GM18907 (cell line): ENCODE results near the gene PIM3.
A peak's percentile ranks its signal among the peaks of the same experiment; 100 is the strongest.

Experiments
- ATAC-seq: cut with Tn5 transposase; IDR thresholded peaks from one replicate; pipeline ENCODE4 v1.9.1; 2021; ENCODE audit warnings: mild to moderate bottlenecking, moderate library complexity; ENCODE audit not compliant: unreplicated experiment

PIM3 gene

DNA sequence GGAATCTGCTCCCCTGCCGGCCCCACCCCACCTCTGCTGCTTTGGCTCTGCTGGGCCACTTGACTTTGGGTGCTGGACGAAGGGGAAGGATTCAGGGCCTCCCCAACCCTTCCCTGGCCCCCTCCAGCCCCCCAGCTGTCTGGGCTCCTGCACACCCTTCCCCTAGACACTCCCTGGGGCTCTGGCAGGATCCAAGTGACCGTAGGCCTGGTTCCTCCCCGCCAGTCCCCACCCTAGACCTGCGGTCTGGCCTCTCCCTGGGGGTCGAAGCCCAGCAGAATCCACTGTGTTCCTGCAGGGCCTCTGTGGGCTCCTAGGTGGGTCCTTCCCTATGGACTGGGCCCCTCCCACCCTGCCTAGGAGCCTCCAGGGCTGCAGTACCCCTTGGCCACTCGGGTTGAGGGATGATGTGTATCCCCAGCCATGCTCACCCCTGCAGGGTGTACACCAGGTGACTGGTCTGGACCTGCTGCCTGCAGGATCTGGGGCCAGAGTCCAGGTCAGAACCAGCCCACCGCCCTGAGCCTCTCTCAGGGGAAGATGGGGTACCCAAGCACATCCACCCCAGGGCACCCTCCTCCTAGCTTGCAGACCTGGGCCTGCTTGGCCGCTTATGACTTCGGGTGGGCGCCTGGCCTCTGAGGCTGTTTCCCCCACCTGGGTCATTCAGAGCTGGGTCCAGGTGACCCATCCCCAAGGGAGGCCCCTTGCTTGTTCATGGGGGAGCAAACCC, 5.6 kb downstream of the PIM3 start:
- no peak for ATAC-seq

DNA sequence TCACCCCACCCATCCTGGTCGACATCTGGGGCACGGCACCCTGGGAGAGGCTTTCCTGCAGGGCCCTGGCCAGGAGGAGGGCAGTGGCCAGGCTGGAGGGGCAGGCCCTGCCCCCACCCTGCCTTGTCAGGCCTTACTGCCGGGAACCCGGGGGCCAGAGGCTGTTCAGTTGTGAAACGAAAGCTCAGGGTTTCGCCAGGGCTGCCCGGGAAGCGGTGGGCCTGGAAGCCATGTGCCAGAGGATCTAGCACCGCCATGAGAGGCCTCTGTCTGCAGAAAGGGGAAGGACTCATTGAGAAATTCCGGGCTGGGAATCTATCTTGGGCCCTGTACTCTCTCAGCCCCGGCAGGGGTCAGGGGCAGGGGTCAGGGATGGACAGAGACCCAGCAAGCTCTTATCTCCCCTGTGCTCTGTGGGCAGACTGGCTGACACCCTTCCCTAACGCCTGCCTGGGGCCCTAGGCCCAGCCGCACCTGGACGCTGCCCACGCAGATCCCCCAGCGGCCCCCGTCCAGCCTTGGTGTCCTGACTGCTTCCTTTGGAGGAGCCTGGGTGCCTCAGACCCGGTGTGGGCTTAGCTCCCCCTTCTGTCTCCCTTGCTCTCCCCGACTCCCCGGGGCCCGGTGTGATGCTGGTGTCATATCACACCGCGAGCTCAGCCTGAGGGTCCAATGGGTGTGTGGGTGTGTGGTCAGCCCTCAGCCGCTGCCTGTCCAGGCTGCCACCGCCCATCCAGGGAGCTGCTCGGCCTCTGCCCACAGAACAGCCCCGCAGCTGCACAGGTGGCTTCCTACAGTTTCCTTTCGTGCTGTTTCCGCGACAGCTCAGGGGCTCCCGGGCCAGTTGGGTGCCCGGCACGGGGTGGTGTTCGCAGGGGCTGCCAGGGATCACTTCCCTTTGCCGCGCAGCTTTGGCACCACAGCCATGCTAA, 6.5 kb downstream of the PIM3 start:
- no peak for ATAC-seq

DNA sequence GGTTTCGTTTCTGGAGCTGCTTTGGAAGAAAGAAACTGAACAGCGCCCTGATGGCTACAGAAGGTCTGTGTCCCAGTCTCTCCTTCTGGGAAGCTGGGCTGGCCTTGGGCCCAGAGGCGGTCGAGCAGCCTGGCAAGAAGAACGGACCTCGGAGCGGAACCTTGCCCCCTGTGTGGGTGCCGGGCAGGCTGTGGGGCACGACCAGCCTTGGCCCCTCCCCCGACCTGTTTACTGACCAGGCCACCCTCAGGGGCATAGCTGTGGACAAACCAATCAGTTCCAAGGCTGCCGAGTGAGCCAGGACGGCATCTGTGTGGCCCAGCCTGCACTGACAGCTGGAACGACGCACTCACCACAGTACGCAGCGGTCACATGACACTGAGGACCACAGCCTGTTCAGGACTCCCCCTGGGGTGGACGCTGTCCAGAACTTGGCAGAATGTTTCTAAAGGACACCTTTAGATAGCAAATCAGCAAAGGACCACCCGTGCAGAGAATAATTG, 7.2 kb downstream of the PIM3 start:
- ATAC-seq, result no peak

DNA sequence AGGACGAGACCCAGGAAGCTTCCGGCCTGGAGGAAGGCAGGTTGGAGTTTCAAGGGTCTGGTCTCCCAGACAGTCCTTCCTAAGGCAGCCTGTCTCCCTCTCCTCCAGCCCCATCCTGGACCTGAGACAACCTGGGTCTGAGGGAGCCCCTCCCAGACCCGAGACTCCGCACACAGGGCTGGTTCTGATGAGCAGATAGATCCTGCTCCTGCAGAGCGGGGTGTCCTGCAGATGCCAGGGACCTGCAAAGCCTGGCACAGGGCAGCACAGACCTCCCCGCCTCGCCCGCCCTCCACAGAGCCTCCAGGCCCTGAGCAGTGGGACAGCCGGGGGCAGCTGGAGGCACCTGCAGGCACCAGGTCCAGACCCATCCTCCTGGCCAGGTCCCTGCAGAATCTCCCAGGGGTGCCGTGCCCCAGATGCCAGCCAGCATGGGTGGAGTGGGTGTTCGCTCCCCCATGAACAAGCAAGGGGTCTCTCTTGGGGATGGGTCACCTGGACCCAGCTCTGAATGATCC, 7.8 kb downstream of the PIM3 start:
- no peak for ATAC-seq

DNA sequence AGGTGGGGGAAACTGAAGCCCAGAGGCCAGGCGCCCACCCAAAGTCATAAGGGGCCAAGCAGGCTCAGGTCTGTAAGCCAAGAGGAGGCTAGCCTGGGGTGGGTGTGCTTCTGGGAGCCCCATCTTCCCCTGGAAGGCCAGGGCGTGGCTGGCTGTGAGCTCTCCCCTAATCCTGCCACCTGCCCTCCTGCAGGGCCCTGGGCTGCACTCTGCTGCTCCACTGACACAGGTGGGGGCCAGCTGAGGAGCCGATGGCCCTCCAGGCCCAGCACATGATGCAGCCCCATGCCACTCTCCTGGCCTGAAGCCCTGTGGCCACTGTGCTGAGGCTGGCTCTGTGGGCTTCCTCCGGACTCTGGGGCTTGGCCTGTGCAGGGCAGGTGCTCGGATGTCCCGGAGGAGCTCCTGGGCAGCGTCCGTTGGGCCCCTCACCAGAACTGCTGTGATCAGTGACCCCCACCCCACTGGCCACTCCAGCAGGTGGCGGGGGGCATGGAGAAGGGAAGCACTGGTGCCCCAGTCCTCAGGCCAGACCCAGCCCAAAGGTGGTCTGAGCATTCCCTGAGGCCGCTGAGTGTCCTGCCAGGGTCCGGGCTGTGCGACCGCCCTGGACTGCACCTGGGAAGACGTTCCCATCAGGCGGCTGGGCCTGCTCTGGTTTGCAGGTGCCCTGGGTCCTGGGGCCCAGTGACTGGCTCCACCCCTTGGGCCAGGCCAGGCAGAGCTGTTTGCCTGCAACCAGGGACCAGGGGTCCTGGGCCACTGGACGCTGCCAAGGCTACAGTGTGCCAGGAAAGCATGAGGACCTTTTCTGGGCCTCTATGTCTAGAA, 8.5 kb downstream of the PIM3 start:
- ATAC-seq, result no peak

DNA sequence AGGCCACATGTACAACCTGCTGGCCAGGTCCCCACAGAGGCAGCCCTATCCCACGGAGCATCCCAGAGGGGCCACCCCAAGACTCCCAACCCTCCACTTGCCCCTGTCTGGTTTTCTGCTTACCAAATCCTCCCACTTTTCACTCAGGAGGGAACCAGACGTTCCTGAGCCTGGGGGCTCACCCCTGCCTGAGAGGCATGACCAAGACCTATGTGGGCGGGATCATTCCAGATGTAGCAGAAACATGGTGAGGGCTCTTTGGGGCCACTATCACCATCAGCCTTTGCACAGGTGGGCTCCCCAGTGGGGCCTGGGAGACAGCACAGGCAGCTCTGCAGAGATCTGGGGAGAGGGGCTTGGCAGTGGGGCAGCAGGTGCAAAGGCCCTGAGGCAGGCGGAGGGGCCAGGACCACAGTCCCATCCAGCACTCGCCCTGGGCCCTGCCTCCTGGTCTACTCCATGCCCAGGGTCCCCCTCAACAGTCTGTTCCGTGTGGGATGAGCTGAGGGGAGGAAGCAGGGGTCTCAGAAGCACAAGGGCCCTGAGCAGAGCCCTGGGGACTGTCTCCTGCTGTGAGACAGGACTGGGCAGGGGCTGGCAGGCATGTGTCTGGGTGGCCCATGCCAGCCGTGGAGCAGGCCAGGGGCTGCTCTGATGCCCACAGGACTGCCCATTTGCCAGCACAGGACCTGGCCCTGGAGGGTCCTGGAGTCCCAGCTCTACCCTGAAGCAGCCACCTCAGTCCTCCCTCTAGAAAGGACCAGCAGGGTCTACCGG, 9.4 kb downstream of the PIM3 start:
- peak; percentile 6 for ATAC-seq

DNA sequence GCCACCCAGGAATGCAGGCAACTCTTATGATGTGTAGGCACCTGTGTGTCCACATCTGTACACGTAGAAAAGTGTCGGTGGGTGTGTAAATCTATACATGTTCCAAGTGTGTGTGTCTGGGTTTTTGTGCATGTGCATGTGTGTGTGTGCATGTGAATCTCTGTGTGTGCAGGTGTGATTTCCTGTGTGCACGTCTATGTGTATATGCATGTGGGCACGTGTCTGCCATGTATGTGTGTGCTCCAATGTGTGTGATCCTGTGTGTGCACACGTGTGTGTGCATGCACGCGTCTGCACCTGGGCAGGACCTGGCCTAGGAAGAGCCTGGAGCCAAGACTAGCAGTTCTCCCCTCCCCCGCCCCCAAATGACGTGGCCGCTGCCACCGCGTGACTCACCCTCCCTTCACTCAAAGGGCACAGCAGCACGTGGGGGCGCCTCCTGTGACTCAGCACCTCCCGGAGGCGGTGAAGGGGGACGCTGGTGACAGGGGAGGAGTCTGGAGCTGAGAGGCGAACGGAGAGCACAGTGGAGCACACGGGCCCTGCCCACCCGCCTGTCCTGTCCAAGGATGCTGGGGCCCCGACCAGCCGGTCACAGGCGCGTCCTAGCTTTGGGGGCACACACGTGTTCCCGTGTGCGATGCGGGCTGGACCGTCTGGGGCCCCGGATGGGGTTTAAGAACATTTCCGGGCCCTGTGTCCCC, 10.1 kb downstream of the PIM3 start:
- ATAC-seq, result peak; percentile 57

DNA sequence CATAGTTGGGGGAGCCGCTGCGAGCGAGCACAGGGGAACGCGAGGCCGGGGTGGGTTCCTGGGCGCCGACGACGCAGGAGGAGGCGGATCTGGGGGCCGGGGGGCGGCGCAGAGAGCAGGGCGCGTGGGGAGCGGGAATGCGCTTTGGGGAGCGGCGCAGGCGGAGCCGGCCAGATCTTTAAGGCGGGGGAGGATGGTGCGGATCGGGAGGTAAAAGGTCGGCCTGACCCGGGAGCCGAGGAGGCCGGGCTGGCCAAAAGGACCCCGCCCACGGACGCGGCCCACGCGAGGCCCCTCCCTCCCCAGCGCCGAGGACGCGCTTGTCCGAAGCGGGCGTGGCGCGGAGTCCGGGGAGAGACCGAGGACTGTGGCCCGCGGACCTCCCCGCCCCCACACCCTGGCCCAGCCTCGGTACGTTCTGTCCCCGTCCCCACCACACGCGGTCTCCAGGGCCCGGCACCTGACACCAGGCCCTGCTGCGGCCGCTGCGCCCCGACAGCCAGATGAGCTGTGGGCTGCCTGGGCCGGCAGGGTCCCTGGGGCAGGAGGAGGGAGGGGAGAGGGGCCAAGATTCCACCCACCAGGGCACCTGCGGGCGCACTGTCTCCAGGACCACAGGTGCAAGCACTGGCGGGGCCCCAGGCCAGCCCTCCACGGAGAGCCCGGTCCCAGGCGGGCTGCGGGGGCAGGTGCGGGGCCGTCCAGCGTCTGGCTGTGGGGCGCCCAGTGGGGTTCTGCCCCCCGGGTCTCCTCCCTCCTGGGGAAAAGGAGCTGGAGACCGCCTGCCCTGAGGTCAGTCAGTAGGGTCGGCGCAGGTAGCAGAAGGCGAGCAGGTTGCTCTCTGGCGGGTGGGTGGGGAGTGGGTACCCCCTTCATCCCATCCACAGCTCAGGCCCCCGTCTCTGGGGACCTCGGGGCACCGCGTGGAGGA, 10.9 kb downstream of the PIM3 start:
- ATAC-seq, result peak; percentile 8

DNA sequence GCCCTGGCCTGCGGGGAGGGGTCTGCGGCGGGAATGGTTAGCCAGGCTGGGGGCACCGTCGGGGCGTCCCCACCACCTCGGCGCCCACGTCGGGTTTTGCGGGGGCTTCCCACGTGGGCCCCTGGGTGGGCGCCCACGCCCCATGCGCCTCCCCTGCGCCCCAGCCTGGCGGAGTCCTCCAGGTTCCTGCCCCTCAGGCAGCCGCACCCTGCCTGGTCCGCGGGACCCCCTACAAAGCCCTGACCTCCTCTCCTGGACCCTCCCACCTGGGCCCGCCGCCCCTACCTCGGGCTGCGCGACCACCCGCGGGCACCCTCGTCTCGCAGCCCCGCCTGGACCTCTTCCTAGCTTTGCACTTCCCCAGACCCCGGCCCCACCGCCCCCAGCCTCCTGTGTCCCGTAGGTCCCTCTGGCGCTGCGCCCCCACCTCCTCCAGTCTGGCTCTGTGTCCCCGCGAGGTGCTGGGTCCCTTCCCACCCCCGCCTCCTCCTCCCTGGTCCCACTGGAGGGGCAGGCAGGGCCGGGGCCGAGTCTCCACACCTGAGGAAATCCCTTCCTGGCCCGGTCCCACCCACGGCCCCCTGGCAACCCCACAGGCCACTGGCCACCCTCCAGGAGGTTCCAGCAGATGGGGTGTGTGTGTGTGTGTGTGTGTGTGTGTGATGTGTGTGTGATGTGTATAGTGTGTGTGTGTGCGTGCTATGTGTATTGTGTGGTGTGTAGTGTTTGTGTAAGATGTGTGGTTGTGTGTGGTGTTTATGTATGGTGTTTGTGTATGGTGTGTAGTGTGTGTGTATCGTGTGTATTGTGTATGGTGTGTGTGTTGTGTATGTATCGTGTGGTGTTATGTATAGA, 11.8 kb downstream of the PIM3 start:
- ATAC-seq, result no peak

DNA sequence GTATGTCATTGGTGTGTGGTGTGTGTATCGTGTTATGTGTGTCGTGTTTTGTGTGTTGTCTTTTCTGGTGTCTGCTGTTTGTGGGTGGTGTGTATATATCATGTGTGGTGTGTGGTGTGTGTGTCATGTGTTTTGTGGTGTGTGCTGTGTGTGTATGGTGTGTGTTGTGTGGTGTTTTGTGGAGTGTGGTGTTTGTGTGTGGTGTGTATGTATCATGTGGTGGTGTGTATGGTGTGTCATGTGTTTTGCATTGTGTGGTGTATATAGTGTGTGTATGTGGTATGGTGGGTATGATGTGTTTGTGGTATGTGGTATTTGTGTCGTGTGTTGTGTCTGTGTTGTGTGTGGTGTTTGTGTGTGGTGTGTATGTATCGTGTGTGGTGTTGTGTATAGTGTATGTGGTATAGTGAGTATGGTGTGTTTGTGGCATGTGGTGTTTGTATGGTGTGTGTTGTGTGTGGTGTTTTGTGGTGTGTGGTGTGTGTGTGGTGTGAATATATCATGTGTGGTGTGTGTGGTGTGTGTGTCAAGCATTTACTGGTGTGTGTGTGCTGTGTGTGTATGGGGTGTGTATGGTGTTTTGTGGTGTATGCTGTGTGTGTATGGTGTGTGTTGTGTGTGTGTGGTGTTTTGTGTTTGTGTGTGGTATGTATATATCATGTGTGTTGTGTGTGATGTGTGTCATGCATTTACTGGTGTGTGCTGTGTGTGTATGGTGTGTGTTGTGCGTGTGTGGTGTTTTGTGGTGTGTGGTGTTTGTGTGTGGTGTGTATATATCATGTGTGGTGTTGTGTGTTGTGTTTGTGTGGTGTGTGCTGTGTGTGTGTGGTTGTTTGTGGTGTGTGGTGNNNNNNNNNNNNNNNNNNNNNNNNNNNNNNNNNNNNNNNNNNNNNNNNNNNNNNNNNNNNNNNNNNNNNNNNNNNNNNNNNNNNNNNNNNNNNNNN, 12.7 kb downstream of the PIM3 start:
- no peak for ATAC-seq

DNA sequence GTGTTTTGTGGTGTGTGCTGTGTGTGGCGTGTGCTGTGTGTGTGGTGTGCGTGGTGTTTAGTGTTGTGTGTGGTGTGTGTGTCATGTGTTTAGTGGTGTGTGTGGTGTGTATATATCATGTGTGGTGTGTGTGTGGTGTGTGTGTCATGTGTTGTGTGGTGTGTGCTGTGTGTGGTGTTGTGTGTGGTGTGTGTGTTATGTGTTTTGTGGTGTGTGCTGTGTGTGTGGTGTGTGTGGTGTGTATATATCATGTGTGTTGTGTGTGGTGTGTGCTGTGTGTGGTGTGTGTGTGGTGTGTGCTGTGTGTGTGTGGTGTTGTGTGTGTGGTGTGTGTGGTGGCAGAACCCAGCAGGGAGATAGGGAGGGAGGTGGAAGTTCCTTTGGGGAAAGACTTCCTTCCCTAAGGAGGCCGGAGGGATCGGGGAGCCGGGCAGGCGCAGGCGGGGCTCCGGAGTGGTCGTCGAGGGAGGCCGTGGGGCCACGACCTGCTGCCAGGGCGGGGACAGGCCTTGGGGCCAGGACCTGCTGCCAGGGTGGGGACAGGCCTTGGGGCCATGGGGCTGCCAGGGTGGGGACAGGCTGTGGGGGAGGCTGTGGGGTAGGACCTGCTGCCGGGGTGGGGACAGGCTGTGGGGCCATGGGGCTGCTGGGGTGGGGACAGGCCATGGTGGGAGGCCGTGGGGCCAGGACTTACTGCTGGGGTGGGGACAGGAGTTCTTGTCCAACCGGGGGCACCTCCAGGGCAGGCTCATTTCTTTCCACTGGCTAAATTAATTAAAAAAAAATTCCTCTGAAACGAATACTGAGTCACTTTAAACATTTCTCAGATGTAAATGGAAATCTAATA, 15.2 kb downstream of the PIM3 start:
- ATAC-seq, result peak; percentile 21

DNA sequence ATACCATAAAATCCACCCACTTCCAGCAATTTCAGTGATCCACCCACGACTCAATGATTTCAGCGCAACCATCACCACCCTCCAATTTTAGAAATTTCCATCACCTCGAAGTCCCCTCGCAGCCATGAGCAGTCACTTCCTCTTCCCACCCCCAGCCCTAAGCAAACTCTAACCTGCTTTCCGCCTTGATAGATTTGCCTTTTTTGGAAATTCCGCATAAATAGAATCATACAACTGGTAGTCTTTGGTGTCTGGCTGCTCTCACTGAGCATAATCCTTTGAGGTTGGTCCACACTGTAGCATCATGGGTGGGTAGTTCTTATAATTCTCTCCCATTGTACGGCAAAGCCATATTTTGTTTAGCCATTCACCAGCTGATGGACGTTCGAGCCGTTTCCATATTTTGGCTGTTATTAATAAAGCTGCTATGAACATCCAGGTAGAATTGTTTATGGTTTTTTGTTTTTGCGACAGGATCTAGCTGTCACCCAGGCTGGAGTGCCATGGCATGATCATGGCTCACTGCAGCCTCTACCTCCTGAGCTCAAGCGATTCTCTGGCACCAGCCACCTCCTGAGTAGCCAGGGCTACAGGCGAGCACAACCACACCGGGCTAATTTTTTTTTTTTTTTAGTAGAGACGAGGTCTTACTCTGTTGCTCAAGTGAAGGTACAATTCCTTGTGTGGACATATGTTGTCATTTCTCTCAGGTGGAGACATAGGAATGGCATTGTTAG, 16.0 kb downstream of the PIM3 start:
- ATAC-seq, result peak; percentile 56

DNA sequence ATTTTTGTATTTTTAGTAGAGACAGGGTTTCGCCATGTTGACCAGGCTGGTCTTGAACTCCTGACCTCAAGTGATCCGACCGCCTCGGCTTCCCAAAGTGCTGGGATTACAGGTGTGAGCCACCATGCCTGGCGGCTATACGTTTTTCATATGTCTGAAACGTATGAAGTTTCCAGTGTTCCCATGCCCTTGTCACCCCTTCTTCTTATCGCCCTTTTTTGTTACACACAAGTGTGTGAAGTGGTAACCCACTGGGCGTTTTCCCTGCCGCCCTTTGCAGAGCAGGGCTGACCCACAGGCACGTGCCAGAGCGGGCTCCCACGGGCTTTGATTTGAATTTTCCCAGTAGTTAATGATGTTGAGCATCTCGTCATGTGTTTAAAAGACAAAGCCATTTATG, 17.0 kb downstream of the PIM3 start:
- no peak for ATAC-seq

DNA sequence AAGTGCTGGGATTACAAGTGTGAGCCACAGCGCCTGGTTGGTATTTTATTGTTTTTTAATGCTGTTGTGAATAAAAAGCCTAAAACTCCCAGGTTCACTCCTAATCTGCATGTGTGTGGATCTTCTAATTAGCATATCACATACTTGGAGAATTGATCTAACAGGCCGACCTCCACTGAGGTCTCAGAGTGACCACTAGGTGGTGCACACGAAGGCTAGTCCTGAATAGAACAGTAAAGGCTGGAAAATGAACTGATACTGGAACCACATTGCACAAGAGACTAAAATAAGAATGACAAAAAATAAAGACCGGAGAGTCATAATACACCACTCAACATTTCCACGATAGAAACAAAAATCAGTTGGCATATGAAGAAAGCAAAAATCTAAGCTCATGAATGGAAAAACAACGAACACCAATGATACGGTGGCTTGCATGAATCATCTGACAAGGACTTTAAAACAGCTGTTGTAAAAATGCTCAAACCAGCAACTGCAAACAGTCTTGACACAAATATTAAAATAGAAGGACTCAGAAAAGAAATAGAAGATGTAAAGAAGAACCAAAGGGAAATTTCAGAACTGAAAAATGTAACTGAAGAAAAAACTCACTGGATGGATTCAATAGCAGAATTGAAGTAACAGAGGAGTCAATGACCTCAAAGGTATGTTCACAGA, 19.2 kb downstream of the PIM3 start:
- ATAC-seq, result no peak
